Body of pancreas (tissue), 4 donors: ENCODE results near the gene ADARB1.

ENCODE experiments used
- POLR2A ChIP-seq, 3 donors: fragments of 450-650 bp; IDR thresholded peaks; one replicate each; pipeline ENCODE4 v1.6.1; 2016; ENCODE audit warnings: antibody characterized with exemption in 3 of 3, mild to moderate bottlenecking in 2 of 3
- TF ChIP-seq, protein P1 (sequence below), 7 experiments: fragments of 450-650 bp in 4 of 7; fragments of 200-600 bp in 3 of 7; sonication (generic) in 3 of 7; IDR thresholded peaks; one replicate each; pipeline ENCODE4 v1.5.1; 2016 to 2019; ENCODE audit warnings: antibody characterized with exemption in 7 of 7

DNA sequence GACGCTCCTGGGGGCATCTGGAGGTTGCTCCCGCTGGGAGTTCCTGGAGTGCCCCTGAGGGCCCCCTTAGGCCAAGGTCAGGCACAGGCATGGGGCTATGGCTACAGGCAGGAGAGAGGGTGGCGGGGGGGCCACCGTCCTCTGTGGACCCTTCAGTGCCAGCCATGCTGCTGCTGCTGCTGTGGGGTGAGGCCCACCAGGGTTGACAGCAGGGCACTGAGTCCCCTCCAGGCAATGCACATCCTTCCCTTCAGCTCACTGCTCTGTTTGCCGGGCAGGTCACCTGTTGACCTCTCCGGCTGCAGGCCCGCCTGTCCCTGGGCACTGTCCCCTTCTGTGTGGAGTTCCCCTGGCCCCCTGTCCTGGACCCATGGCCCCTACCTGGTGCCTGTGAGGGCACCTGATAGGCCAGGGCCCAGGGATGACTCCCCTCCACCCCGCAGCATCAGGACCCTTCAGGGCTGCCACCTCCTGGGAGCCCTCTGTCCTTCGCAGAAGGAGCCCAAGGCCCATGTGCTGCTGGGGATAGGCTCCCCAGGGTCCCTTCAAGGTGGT, 34.1 kb upstream of the ADARB1 start:
- TF ChIP-seq, protein P1, sequence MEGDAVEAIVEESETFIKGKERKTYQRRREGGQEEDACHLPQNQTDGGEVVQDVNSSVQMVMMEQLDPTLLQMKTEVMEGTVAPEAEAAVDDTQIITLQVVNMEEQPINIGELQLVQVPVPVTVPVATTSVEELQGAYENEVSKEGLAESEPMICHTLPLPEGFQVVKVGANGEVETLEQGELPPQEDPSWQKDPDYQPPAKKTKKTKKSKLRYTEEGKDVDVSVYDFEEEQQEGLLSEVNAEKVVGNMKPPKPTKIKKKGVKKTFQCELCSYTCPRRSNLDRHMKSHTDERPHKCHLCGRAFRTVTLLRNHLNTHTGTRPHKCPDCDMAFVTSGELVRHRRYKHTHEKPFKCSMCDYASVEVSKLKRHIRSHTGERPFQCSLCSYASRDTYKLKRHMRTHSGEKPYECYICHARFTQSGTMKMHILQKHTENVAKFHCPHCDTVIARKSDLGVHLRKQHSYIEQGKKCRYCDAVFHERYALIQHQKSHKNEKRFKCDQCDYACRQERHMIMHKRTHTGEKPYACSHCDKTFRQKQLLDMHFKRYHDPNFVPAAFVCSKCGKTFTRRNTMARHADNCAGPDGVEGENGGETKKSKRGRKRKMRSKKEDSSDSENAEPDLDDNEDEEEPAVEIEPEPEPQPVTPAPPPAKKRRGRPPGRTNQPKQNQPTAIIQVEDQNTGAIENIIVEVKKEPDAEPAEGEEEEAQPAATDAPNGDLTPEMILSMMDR (IDR thresholded peaks at IDR 0.05), result no peak
- no peak for TF ChIP-seq POLR2A (IDR thresholded peaks at IDR 0.05)
